HG02981 (cell line): ENCODE data around the gene SH3TC1.

Source experiments
- ATAC-seq: cut with Tn5 transposase; IDR thresholded peaks from one replicate; pipeline ENCODE4 v1.9.1; 2021; ENCODE audit warnings: mild to moderate bottlenecking, moderate library complexity; ENCODE audit not compliant: unreplicated experiment

Gene SH3TC1

DNA sequence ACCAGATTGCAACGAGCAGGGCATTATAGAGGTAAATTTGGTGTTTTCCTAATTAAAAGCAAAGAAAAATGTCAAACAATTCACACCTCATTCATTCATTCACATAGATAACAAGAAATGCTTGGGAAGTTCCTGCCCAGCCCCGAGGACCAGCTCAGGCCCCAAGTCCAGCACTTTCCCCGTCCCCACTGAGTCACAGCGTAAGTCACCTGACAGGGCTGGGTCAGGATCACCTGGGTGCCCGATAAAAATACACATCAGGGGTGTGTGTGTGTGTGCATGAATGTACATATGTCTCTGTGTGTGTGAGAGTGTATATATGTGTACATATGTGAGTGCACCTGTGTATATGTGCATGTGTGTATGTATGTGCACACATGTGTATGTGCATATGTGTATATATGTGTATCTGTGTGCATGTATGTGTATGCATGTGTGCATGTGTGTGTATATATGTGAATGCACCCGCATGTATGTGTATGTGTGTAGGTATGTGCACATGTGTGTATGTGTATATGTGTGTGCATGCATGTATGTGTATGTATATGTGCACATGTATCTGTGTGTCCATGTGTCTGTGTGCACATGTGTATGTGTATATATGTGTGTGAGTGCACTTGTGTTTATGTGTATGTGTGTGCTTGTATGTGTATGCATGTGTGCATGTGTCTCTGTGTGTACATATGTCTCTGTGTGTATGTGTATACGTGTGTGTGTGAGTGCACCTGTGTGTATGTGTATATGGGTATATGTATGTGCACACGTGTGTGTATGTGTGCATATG is 18.6 kb upstream of the SH3TC1 start:
- no peak for ATAC-seq

- ATAC-seq, result no peak
Measured at GRCh38 chr4:8181119-8181518, 18.0 kb upstream of the SH3TC1 start.

DNA sequence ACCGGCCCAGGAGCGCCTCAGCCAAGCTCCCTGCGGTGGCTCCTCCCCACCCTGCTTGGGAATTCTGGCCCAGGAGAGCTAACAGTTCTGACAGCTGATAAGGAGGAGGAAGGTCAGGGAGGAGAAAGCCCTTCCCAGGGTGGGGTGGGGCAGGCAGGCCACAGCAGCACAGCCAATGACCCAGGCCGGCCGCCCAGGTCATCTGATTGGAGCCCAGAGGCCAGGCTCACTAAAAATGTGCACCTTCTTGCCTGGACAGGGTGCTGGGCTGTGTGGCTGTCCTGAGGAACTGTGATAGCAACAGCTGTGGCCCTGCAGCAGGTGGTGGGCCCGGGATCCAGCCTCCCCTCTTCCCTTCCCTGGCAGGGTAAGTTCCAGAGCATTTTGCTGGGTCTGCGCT is 17.2 kb upstream of the SH3TC1 start:
- ATAC-seq, result no peak

GRCh38 chr4:8182294-8182693 is 16.8 kb upstream of the SH3TC1 start:
- no peak for ATAC-seq

- ATAC-seq, result no peak
Measured at GRCh38 chr4:8182858-8183725, 16.0 kb upstream of the SH3TC1 start.

DNA sequence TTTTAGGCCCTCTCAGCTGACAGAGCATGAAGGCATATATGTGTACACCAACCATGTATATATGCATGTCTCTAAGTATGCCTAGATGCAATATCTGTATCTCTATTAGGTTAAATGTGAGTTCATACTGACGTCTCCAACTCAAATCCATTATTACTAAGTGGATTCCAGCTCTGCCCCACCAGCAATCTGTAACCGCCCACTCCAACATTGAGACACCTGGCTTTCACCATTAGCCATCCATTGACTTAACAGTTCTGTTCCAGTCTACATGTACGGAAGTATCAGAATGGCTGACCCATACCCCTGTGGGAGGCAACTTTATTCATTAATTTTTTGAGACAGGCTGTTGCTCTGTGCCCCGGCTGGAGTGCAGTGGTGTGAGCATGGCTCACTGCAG is 15.0 kb upstream of the SH3TC1 start:
- no peak for ATAC-seq

- ATAC-seq, result no peak
Measured at GRCh38 chr4:8185295-8185694, 13.8 kb upstream of the SH3TC1 start.

DNA sequence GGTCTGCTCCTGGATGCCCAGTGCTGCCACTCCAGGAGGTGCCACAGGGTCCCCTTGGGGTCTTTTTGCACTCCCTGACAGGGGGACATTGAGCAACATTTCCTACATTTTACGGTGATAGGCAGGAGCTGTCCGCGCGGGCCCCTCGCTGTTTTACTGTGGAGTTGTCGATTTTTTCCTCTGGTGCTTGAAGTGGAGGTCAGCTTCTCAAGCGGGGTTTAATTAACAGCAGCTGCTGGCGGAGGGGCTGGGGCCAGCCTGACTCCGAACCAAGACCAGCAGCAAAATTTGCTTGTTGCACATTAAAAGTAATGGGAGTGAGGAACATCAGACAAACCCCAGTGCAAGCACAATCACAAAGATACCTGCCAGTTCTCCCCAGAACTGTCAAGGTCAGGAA is 13.2 kb upstream of the SH3TC1 start:
- ATAC-seq, result no peak

DNA sequence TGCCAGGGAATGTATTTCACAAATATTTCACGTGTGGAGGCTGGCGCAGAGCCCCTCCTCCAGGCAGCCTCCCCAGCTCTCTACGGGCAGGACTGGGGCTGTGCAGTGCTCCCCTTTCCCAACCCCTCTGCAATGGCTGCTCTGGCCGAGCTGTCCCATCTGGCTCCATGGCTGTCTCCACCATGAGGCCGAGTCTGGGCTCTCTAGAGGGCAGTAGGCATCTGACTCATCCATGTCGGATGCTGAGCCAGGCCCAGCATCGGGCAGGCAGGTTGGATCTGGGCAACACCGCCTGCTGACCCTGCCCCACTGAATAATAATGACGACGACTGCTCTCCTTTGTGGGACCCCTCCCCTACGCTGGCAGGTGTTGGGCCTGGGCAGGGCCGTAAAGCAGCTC is 11.0 kb upstream of the SH3TC1 start:
- ATAC-seq, result no peak

GRCh38 chr4:8188743-8189550 is 10.1 kb upstream of the SH3TC1 start:
- ATAC-seq, result no peak

DNA sequence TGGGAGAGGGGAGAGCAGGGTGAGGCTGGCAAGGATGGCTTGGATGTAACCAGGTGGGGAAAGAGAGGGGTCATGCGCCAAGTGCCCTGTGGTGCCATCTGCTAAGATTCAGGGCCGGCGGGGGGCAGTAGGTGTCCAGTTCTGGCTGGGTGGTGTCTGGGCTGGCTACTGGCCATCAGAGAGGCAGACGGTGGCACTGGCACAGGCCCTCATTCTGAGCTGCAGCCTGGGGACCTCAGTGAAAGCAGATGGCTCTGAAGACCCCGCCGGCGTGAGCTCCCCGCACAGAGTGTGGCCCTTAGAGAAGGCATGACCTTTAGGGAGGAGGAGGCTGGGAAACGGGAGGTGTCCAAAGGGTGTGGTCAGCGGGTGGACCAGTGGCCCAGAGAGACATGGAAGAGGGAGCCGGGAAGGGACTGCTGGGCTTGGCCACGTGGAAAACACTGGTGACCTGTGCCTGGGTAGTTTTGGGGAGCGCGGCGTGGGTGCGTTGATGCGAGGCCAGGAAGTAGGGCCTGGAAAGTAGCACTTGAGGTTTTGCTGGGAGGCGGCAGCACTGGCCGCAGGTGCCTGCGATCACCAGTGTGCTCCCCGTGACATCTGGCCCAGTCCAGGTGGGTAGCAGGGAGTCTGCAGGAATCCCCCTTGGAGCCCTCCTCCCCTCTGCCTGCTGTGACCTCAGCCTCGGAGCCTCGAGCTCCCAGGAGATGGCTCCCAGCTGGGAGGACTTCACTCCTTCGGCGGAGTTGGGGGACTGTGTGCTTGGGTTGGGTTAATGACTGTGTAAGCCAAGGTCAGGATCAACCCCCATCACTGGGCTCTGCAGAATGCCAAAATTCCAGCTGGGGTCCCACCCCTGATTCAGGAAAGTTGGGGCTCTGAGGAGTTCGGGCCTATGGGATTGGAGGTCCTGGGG is 9.3 kb upstream of the SH3TC1 start:
- no peak for ATAC-seq

GRCh38 chr4:8191136-8191747 is 7.8 kb upstream of the SH3TC1 start:
- peak; percentile 22 for ATAC-seq

GRCh38 chr4:8192748-8193738 is 6.0 kb upstream of the SH3TC1 start:
- peak; percentile 91 for ATAC-seq

- no peak for ATAC-seq
Measured at GRCh38 chr4:8194306-8195242, 4.5 kb upstream of the SH3TC1 start.

DNA sequence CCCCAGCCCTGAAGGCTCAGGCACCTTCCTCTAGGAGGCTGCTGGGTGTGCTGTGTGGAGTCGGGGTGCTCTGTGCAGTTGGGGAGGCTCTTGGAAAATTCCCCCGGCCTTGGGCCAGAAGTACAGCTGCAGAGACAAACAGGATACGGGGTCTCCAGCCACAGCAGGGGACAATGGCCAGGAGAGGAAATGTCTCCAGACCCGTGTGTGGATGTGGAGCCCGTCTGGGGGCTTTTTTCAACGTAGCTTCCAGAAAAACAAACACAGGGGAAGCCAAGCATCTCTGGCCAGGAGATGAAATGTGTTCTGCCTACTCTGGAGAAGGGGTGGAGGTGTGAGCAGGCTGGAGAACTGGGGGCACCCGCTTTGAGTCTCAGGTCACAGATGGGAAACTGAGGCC is 3.7 kb upstream of the SH3TC1 start:
- ATAC-seq, result no peak

GRCh38 chr4:8195841-8196458 is 3.1 kb upstream of the SH3TC1 start:
- no peak for ATAC-seq

DNA sequence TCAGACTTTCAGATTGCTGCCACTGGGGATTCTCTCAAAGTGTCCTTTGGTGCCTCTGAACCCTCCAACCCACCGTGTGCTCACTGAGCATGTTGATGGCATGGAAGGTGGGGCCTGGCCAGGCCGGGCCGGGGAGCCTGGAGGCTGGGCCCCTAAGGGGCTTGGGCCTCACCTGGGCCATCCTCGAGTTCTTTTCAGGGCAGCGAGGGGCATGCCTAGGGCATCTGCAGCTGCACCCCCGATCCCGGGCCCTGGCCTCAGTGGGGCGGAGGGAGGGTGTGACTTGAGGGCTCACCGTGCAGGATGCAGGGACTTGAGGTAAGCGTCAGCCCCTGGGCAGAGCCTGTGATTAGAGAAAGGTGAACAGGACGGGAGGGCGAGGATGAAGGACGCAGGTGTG is 1.6 kb upstream of the SH3TC1 start:
- no peak for ATAC-seq
